Activated B cell treated with CpG ODN at 0.5 μM for 24 hours (primary cell): Measurements from ENCODE around the gene SLC25A1. TPM values are rescaled to one million over a fixed set of nuclear protein-coding genes. Genes with fewer than 3 reads are reported as not detected.

Experiments used
- ATAC-seq: fragments of 200-7000 bp; cut with Tn5 transposase; one replicate; pipeline ENCODE4 v1.10.0; 2021; ENCODE audit warnings: low read depth, mild to moderate bottlenecking, moderate library complexity
- CTCF ChIA-PET: fragments of 350-600 bp; sonication (Branson Sonifier 250); formaldehyde crosslinking; loops from one replicate; lab custom pipeline; 2021; ENCODE audit warnings: antibody characterized with exemption; lab: Charles Lee
- POLR2A ChIA-PET: fragments of 350-600 bp; sonication (Branson Sonifier 250); formaldehyde crosslinking; loops from one replicate; lab custom pipeline; 2021; ENCODE audit warnings: antibody characterized with exemption; lab: Charles Lee
- DNase-seq: peaks from one replicate; pipeline ENCODE4 v3.0.0; 2022
- H3K27ac Mint-ChIP-seq: one replicate; pipeline ENCODE4 v1.8.0; 2020; ENCODE audit warnings: mixed read lengths
- H3K27me3 Mint-ChIP-seq: one replicate; pipeline ENCODE4 v1.8.0; 2021; ENCODE audit warnings: mixed read lengths
- H3K36me3 Mint-ChIP-seq: one replicate; pipeline ENCODE4 v1.8.0; 2021; ENCODE audit warnings: low read depth, mixed read lengths
- H3K4me1 Mint-ChIP-seq: one replicate; pipeline ENCODE4 v1.8.0; 2021; ENCODE audit warnings: mixed read lengths
- H3K4me3 Mint-ChIP-seq: one replicate; pipeline ENCODE4 v1.8.0; 2020; ENCODE audit warnings: mild to moderate bottlenecking, mixed read lengths
- H3K9me3 Mint-ChIP-seq: one replicate; pipeline ENCODE4 v1.8.0; 2020; ENCODE audit warnings: mixed read lengths
- CTCF ChIP-seq: fragments of 200-600 bp; IDR thresholded peaks from one replicate; pipeline ENCODE4 v1.8.0; 2022; ENCODE audit warnings: antibody characterized with exemption, mild to moderate bottlenecking
- intact Hi-C: fragments of 100-400 bp; cut with micrococcal nuclease; formaldehyde crosslinking; loops from one replicate; pipeline ENCODE4 v1.15.1; 2024
- total RNA-seq: library from RNA; stranded (reverse); gene quantifications from 2 replicates; pipeline ENCODE4 v1.2.3, GENCODE V29; 2022

SLC25A1 gene
- total RNA-seq, 1 donor from 2014 or later, result 44.2 TPM

GRCh38 chr22:19175602-19176174 is 2.8 kb downstream of the SLC25A1 start:
- Mint-ChIP-seq H3K4me1 (peaks cover 53% of the 10 kb centered on the region), H3K4me3 (peak overlapping the region; percentile 56), H3K27me3 (no peaks in the 10 kb centered on the region), H3K36me3 (peaks cover 10% of the 10 kb centered on the region), H3K27ac (peak overlapping the region; percentile 56), H3K9me3 (no peaks in the 10 kb centered on the region)
- intact Hi-C loops, result loop anchor here (5.0 kb wide), 1 partner anchor 682 kb away; no protein-coding TSS in a partner anchor
- DNase-seq (no peak), ATAC-seq (no peak)
- TF ChIP-seq CTCF, result no peak
- CTCF ChIA-PET, result no interaction called here
- POLR2A ChIA-PET, result interaction anchor here (0.6 to 1.0 kb wide), 3 partner anchors 12 to 257 kb away, joined by 3 to 7 read pairs (median 4); partner anchors contain the start of genes DGCR2 and MRPL40

- ChIA-PET POLR2A (interaction anchor here (0.6 to 1.5 kb wide), 3 partner anchors 12 to 257 kb away, joined by 4 to 7 read pairs (median 5); partner anchors contain the start of gene MRPL40), CTCF (no interaction called here)
- peak overlapping the region; percentile 86 for H3K27ac Mint-ChIP-seq
- no peak overlapping the region for H3K4me3 Mint-ChIP-seq
- DNase-seq (no peak), ATAC-seq (no peak)
- TF ChIP-seq CTCF, result no peak
- H3K4me1 Mint-ChIP-seq, result peaks cover 59% of the 10 kb centered on the region
- peaks cover 4% of the 10 kb centered on the region for H3K27me3 Mint-ChIP-seq
- H3K36me3 Mint-ChIP-seq, result peaks cover 10% of the 10 kb centered on the region
- no peaks in the 10 kb centered on the region for H3K9me3 Mint-ChIP-seq
- intact Hi-C loops, result loop anchor here (5.0 kb wide), 1 partner anchor 682 kb away; no protein-coding TSS in a partner anchor
Measured at GRCh38 chr22:19175026-19175601, 3.4 kb downstream of the SLC25A1 start.

GRCh38 chr22:19174106-19175025 is 4.2 kb downstream of the SLC25A1 start:
- ATAC-seq, result peak; percentile 50
- peak overlapping the region; percentile 86 for H3K27ac Mint-ChIP-seq
- peaks cover 4% of the 10 kb centered on the region for H3K27me3 Mint-ChIP-seq
- H3K4me1 Mint-ChIP-seq, result peaks cover 63% of the 10 kb centered on the region
- intact Hi-C loops, result loop anchor here (5.0 kb wide), 1 partner anchor 683 kb away; no protein-coding TSS in a partner anchor
- TF ChIP-seq CTCF, result no peak
- ChIA-PET CTCF (interaction anchor here (0.8 to 1.5 kb wide), 3 partner anchors 26 to 456 kb away, joined by 3 to 7 read pairs (median 4); partner anchors contain the start of gene ESS2), POLR2A (interaction anchor here (0.7 to 1.6 kb wide), 5 partner anchors 56 to 461 kb away, joined by 3 to 12 read pairs (median 4); partner anchors contain the start of genes HIRA and MRPL40)
- H3K36me3 Mint-ChIP-seq, result peaks cover 10% of the 10 kb centered on the region
- no peak for DNase-seq
- no peaks in the 10 kb centered on the region for H3K9me3 Mint-ChIP-seq
- H3K4me3 Mint-ChIP-seq, result peak overlapping the region; percentile 95

GRCh38 chr22:19173047-19174035 is 5.2 kb downstream of the SLC25A1 start:
- ATAC-seq, result no peak
- POLR2A ChIA-PET, result interaction anchor here (1.1 to 1.6 kb wide), 4 partner anchors 55 to 446 kb away, joined by 3 to 12 read pairs (median 4); partner anchors contain the start of genes HIRA and MRPL40

More at GRCh38 chr22:19173047-19174035, 5.2 kb downstream of the SLC25A1 start:
- TF ChIP-seq CTCF, result no peak
- H3K4me1 Mint-ChIP-seq, result peaks cover 65% of the 10 kb centered on the region
- peak overlapping the region; percentile 95 for H3K4me3 Mint-ChIP-seq
- CTCF ChIA-PET, result interaction anchor here (0.8 to 1.5 kb wide), 3 partner anchors 25 to 457 kb away, joined by 3 to 7 read pairs (median 4); partner anchors contain the start of gene ESS2
- intact Hi-C loops, result no loop called here
- DNase-seq, result no peak
- H3K27me3 Mint-ChIP-seq, result peaks cover 12% of the 10 kb centered on the region
- peak overlapping the region; percentile 86 for H3K27ac Mint-ChIP-seq
- H3K9me3 Mint-ChIP-seq, result no peaks in the 10 kb centered on the region
- H3K36me3 Mint-ChIP-seq, result peaks cover 7% of the 10 kb centered on the region
